WI38 (cell line): ENCODE data around the gene PRPF38B.
A peak's percentile ranks its signal among the peaks of the same experiment; 100 is the strongest.

Source experiments
- H3K4me3 ChIP-seq: 2 replicates; pipeline ENCODE4 v1.5.1; 2011; ENCODE audit warnings: low read depth, mild to moderate bottlenecking, control low read depth, low read length
- CTCF ChIP-seq: IDR thresholded peaks from 2 replicates; pipeline ENCODE4 v1.5.1; 2012; ENCODE audit warnings: low read depth, mild to moderate bottlenecking, control low read depth, low read length

The PRPF38B gene

GRCh38 chr1:108715932-108716331 lies 23.8 kb downstream of the PRPF38B start:
- H3K4me3 ChIP-seq: no peak overlapping the region
- no peak for TF ChIP-seq CTCF

- TF ChIP-seq CTCF: no peak
These were observed 24.5 kb downstream of the PRPF38B start for GRCh38 chr1:108716437-108717230.

GRCh38 chr1:108717774-108718316 lies 25.7 kb downstream of the PRPF38B start:
- no peak overlapping the region for H3K4me3 ChIP-seq
- no peak for TF ChIP-seq CTCF

More at GRCh38 chr1:108716437-108717230, 24.5 kb downstream of the PRPF38B start:
- H3K4me3 ChIP-seq: no peak overlapping the region

- H3K4me3 ChIP-seq: no peak overlapping the region
- TF ChIP-seq CTCF: no peak
These were observed 27.0 kb downstream of the PRPF38B start for GRCh38 chr1:108718927-108719655.

GRCh38 chr1:108719656-108720435 lies 27.7 kb downstream of the PRPF38B start:
- 0 out of 2 replicates have a peak overlapping the region, but pooled peaks have one; percentile 2 for H3K4me3 ChIP-seq
- TF ChIP-seq CTCF: no peak

GRCh38 chr1:108722292-108722691 lies 30.2 kb downstream of the PRPF38B start:
- H3K4me3 ChIP-seq: peak overlapping the region; percentile 14; the same call in 1 of the 2 replicates
- no peak for TF ChIP-seq CTCF
